GM19043 (cell line): ENCODE results near the gene SPEM2.
"Not testable (repeated sequence)": the region's sequence is repeated elsewhere in the genome, so short reads cannot be mapped to it uniquely, and the experiment has no call there.

ENCODE experiments used
- ATAC-seq: cut with Tn5 transposase; IDR thresholded peaks from one replicate; pipeline ENCODE4 v1.9.1; 2021; ENCODE audit warnings: low read depth; ENCODE audit not compliant: unreplicated experiment

The SPEM2 gene

GRCh38 chr17:7468290-7468689, 42.9 kb downstream of the SPEM2 start:
- no peak for ATAC-seq

GRCh38 chr17:7468804-7469389, 43.5 kb downstream of the SPEM2 start:
- ATAC-seq, result no peak

GRCh38 chr17:7469843-7470242, 44.4 kb downstream of the SPEM2 start:
- not testable (repeated sequence) for ATAC-seq

- not testable (repeated sequence) for ATAC-seq
Measured at GRCh38 chr17:7470457-7470973, 45.1 kb downstream of the SPEM2 start.

- ATAC-seq, result no peak
Measured at GRCh38 chr17:7471729-7472128, 46.3 kb downstream of the SPEM2 start.

GRCh38 chr17:7474767-7475166, 49.4 kb downstream of the SPEM2 start:
- ATAC-seq, result not testable (repeated sequence)

GRCh38 chr17:7475764-7476422, 50.5 kb downstream of the SPEM2 start:
- ATAC-seq, result no peak

- no peak for ATAC-seq
Measured at GRCh38 chr17:7476494-7476893, 51.1 kb downstream of the SPEM2 start.

GRCh38 chr17:7476951-7477350, 51.5 kb downstream of the SPEM2 start:
- ATAC-seq, result no peak
